HEK293 (cell line): ENCODE data around the gene TNIK.

Experiments
- CTCF ChIA-PET: fragments of 350-600 bp; formaldehyde crosslinking; extraction: SDS; loops from one replicate; lab custom pipeline; 2021; ENCODE audit warnings: antibody characterized with exemption; lab: Yijun Ruan, JAX
- POLR2A ChIA-PET: fragments of 300-600 bp; formaldehyde crosslinking; extraction: SDS; loops from one replicate; lab custom pipeline; 2020; ENCODE audit warnings: antibody characterized with exemption, inconsistent platforms; lab: Yijun Ruan, JAX
- H3K27ac ChIP-seq: fragments of 200-500 bp; sonication (Bioruptor generic); 2 replicates; pipeline ENCODE4 v1.5.1; 2014; ENCODE audit warnings: low read depth, low read length, control low read depth, inconsistent platforms; ENCODE audit errors: extremely low read depth
- H3K36me3 ChIP-seq, 2 experiments: fragments of 200-500 bp in 1 of 2; sonication (Bioruptor generic) in 1 of 2; 1 replicate in 1 of 2; 2 replicates in 1 of 2; pipeline ENCODE4 v1.5.1; 2014 to 2017; ENCODE audit warnings: inconsistent platforms in 2 of 2, low read length in 2 of 2; ENCODE audit not compliant: control insufficient read depth in 2 of 2, insufficient read depth in 1 of 2
- H3K4me1 ChIP-seq: fragments of 200-500 bp; sonication (Bioruptor generic); 2 replicates; pipeline ENCODE4 v1.5.1; 2014; ENCODE audit warnings: mild to moderate bottlenecking, low read length, inconsistent platforms; ENCODE audit not compliant: control insufficient read depth, insufficient read depth
- H3K4me3 ChIP-seq: 2 replicates; pipeline ENCODE4 v1.5.1; 2011; ENCODE audit warnings: low read depth, mild to moderate bottlenecking, control low read depth, low read length, moderate library complexity
- H3K9me3 ChIP-seq: fragments of 200-500 bp; sonication (Bioruptor generic); 2 replicates; pipeline ENCODE4 v1.5.1; 2014; ENCODE audit warnings: low read depth, low read length, inconsistent platforms; ENCODE audit not compliant: control insufficient read depth, insufficient read depth
- FEZF1 ChIP-seq: fragments of 450-650 bp; formaldehyde crosslinking; IDR thresholded peaks from 2 replicates; pipeline ENCODE4 v1.5.1; 2016; ENCODE audit warnings: missing biosample characterization, missing genetic modification characterization
- GLI2 ChIP-seq: fragments of 450-650 bp; formaldehyde crosslinking; IDR thresholded peaks from 2 replicates; pipeline ENCODE4; 2017; ENCODE audit warnings: missing biosample characterization, missing genetic modification characterization, low read depth, borderline replicate concordance
- HOXC10 ChIP-seq: sonication (generic); formaldehyde crosslinking; IDR thresholded peaks from 2 replicates; pipeline ENCODE4 v1.8.1; 2023; ENCODE audit warnings: mild to moderate bottlenecking, missing genetic modification reagents
- KLF1 ChIP-seq: fragments of 450-650 bp; formaldehyde crosslinking; IDR thresholded peaks from 2 replicates; pipeline ENCODE4 v1.5.1; 2016; ENCODE audit warnings: missing biosample characterization, missing genetic modification characterization
- RBAK ChIP-seq: fragments of 450-650 bp; formaldehyde crosslinking; IDR thresholded peaks from 2 replicates; pipeline ENCODE4 v1.5.1; 2016; ENCODE audit warnings: missing biosample characterization, missing genetic modification characterization
- SALL2 ChIP-seq: fragments of 450-650 bp; formaldehyde crosslinking; IDR thresholded peaks from 2 replicates; pipeline ENCODE4 v1.5.0; 2017; ENCODE audit warnings: missing biosample characterization, mild to moderate bottlenecking, missing genetic modification characterization, borderline replicate concordance
- SCRT2 ChIP-seq: fragments of 450-650 bp; formaldehyde crosslinking; IDR thresholded peaks from 2 replicates; pipeline ENCODE4 v1.5.1; 2016; ENCODE audit warnings: missing biosample characterization, missing genetic modification characterization
- SP2 ChIP-seq: fragments of 450-650 bp; formaldehyde crosslinking; IDR thresholded peaks from 2 replicates; pipeline ENCODE4 v1.5.1; 2016; ENCODE audit warnings: missing biosample characterization, missing genetic modification characterization
- TRIM28 ChIP-seq: IDR thresholded peaks from 2 replicates; pipeline ENCODE4 v1.6.1; 2011; ENCODE audit warnings: low read length, control low read depth, borderline replicate concordance
- YY2 ChIP-seq: fragments of 450-650 bp; formaldehyde crosslinking; IDR thresholded peaks from 2 replicates; pipeline ENCODE4 v1.5.1; 2016; ENCODE audit warnings: missing biosample characterization, missing genetic modification characterization
- ZEB2 ChIP-seq: fragments of 450-650 bp; formaldehyde crosslinking; IDR thresholded peaks from 2 replicates; pipeline ENCODE4 v1.5.1; 2016; ENCODE audit warnings: missing biosample characterization, missing genetic modification characterization
- ZNF169 ChIP-seq: fragments of 450-650 bp; formaldehyde crosslinking; IDR thresholded peaks from 2 replicates; pipeline ENCODE4 v1.5.1; 2016; ENCODE audit warnings: missing biosample characterization, missing genetic modification characterization
- ZNF18 ChIP-seq: fragments of 450-650 bp; formaldehyde crosslinking; IDR thresholded peaks from 2 replicates; pipeline ENCODE4 v1.5.1; 2016; ENCODE audit warnings: missing biosample characterization, missing genetic modification characterization
- ZNF19 ChIP-seq: fragments of 450-650 bp; formaldehyde crosslinking; IDR thresholded peaks from 2 replicates; pipeline ENCODE4; 2016; ENCODE audit warnings: missing biosample characterization, missing genetic modification characterization, low read depth
- ZNF2 ChIP-seq: fragments of 450-650 bp; formaldehyde crosslinking; IDR thresholded peaks from 2 replicates; pipeline ENCODE4 v1.5.1; 2016; ENCODE audit warnings: missing biosample characterization, missing genetic modification characterization
- ZNF211 ChIP-seq: fragments of 450-650 bp; formaldehyde crosslinking; IDR thresholded peaks from 2 replicates; pipeline ENCODE4 v1.5.1; 2016; ENCODE audit warnings: low read depth, missing biosample characterization, missing genetic modification characterization
- ZNF335 ChIP-seq: fragments of 450-650 bp; formaldehyde crosslinking; conservative IDR thresholded peaks from 2 replicates; pipeline ENCODE4 v1.5.1; 2016; ENCODE audit warnings: missing biosample characterization, missing genetic modification characterization
- ZNF37A ChIP-seq: fragments of 450-650 bp; IDR thresholded peaks from 2 replicates; pipeline ENCODE4 v1.5.1; 2018; ENCODE audit warnings: missing biosample characterization, missing genetic modification characterization
- ZNF433 ChIP-seq: fragments of 450-650 bp; formaldehyde crosslinking; IDR thresholded peaks from 2 replicates; pipeline ENCODE4 v1.5.1; 2016; ENCODE audit warnings: missing biosample characterization, missing genetic modification characterization, low read depth
- ZNF530 ChIP-seq: fragments of 450-650 bp; formaldehyde crosslinking; IDR thresholded peaks from 2 replicates; pipeline ENCODE4 v1.5.1; 2016; ENCODE audit warnings: low read depth, missing biosample characterization, missing genetic modification characterization
- ZNF658 ChIP-seq: fragments of 450-650 bp; formaldehyde crosslinking; IDR thresholded peaks from 2 replicates; pipeline ENCODE4; 2016; ENCODE audit warnings: missing biosample characterization, missing genetic modification characterization
- ZNF768 ChIP-seq: fragments of 450-650 bp; formaldehyde crosslinking; IDR thresholded peaks from 2 replicates; pipeline ENCODE4 v1.5.1; 2018; ENCODE audit warnings: missing biosample characterization, mild to moderate bottlenecking, missing genetic modification characterization
- ZNF843 ChIP-seq: fragments of 450-650 bp; formaldehyde crosslinking; IDR thresholded peaks from 2 replicates; pipeline ENCODE4 v1.5.1; 2016; ENCODE audit warnings: missing biosample characterization, missing genetic modification characterization
- TF ChIP-seq, protein P1 (sequence below): fragments of 450-650 bp; formaldehyde crosslinking; IDR thresholded peaks from 2 replicates; pipeline ENCODE4 v1.5.1; 2017; ENCODE audit warnings: missing biosample characterization, missing genetic modification characterization

Gene TNIK

DNA sequence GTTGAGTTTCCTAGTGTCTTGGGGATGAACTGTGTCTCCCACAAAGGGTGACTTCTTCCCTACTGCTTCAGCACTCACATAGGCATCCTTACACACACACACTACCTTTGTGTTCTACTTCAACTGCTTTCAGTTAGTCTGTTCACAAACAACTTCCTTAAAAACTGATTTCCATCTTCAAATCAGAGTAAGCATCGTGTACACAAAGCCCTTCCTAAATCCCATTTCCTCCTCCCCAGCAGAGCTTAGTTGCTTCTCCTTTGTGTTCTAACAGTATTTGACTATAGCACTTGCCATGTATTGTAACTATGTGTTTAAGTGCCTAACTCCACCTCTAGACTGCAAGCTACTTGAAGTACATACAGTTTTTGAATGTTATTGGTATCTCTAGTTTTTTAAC is 71.7 kb downstream of the TNIK start (continued):
- TF ChIP-seq SP2 (tag by site-specific recombination) (no peak), ZNF335 (tag by site-specific recombination) (no peak), ZNF19 (tag by site-specific recombination) (no peak), ZNF658 (tag by site-specific recombination) (no peak), KLF1 (no peak), ZNF169 (tag by site-specific recombination) (no peak), GLI2 (tag by site-specific recombination) (no peak), ZNF843 (no peak), ZNF2 (tag by site-specific recombination) (no peak), YY2 (tag by site-specific recombination) (no peak), FEZF1 (tag by site-specific recombination) (no peak), ZNF211 (tag by site-specific recombination) (no peak), SCRT2 (tag by site-specific recombination) (no peak)

DNA sequence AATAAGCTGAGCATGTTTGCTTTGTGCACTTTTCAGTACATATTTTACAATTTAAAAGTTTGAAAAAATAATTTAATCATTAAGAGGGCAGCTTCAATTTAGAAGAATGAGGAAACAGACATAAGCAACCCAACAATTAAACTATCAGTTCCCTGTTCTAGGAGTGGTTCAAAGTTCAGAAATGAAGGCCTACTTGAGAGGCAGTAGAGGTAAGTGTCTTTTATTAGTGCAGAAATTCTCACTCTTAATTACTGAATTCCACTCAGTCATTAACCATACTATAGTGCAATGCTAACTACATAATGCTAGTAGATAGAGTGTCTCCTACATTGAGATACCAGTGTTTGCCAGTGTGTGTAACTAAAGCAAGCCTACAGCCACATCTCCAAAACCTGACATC is 73.1 kb downstream of the TNIK start:
- Histone ChIP-seq H3K9me3 (no peaks in the 10 kb centered on the region), H3K4me3 (no peak overlapping the region), H3K36me3 (no peaks in the 10 kb centered on the region), H3K4me1 (no peaks in the 10 kb centered on the region; the same call in 1 of the 2 replicates), H3K27ac (no peak overlapping the region)
- TF ChIP-seq SALL2 (tag by site-specific recombination): no peak
- no peak for TF ChIP-seq ZNF37A (tag by site-specific recombination)
- POLR2A ChIA-PET: no interaction called here
- CTCF ChIA-PET: interaction anchor here (0.7 kb wide), 1 partner anchor 25 kb away, joined by 3 read pairs; no protein-coding TSS in a partner anchor

- POLR2A ChIA-PET: no interaction called here
- H3K36me3 ChIP-seq: no peaks in the 10 kb centered on the region
- H3K4me1 ChIP-seq: no peaks in the 10 kb centered on the region; the same call in 1 of the 2 replicates
- H3K4me3 ChIP-seq: no peak overlapping the region
- no peak for TF ChIP-seq ZNF530
- no peak for TF ChIP-seq ZNF2 (tag by site-specific recombination)
- no peak for TF ChIP-seq TRIM28
- no peak for TF ChIP-seq ZEB2 (tag by site-specific recombination)
- no peak for TF ChIP-seq RBAK (tag by site-specific recombination)
- TF ChIP-seq ZNF18 (tag by site-specific recombination): no peak
- TF ChIP-seq, protein P1, sequence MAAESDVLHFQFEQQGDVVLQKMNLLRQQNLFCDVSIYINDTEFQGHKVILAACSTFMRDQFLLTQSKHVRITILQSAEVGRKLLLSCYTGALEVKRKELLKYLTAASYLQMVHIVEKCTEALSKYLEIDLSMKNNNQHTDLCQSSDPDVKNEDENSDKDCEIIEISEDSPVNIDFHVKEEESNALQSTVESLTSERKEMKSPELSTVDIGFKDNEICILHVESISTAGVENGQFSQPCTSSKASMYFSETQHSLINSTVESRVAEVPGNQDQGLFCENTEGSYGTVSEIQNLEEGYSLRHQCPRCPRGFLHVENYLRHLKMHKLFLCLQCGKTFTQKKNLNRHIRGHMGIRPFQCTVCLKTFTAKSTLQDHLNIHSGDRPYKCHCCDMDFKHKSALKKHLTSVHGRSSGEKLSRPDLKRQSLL: no peak
- no peak for TF ChIP-seq ZNF433 (tag by site-specific recombination)
- TF ChIP-seq HOXC10 (CRISPR knock-in tag): no peak
- TF ChIP-seq ZNF768: no peak
- H3K9me3 ChIP-seq: no peaks in the 10 kb centered on the region
- no peak overlapping the region for H3K27ac ChIP-seq
- CTCF ChIA-PET: no interaction called here
Observed at GRCh38 chr3:171385086-171385485, 75.1 kb downstream of the TNIK start.
